Neural cell (in vitro differentiated cells): ENCODE data around the gene PKM. TPM values are rescaled to one million over a fixed set of nuclear protein-coding genes. Genes with fewer than 3 reads are reported as not detected.

Experiments used
- H2AFZ ChIP-seq: fragments of 200-600, 300-800 bp; sonication (generic), shearing (Covaris generic); 2 replicates; pipeline ENCODE4 v1.6.0; 2014; ENCODE audit warnings: low read depth, mild to moderate bottlenecking, antibody characterized with exemption, low read length, moderate library complexity
- H3F3A ChIP-seq: fragments of 200-600 bp; shearing (Covaris generic); 2 replicates; pipeline ENCODE4 v1.6.1; 2016; ENCODE audit warnings: mild to moderate bottlenecking, moderate library complexity, mixed read lengths, antibody characterized with exemption, low read length; ENCODE audit not compliant: insufficient read depth, poor library complexity, severe bottlenecking
- H3K27ac ChIP-seq: fragments of 200-600, 300-800 bp; sonication (generic), shearing (Covaris generic); 2 replicates; pipeline ENCODE4 v1.5.1; 2014; ENCODE audit warnings: mild to moderate bottlenecking, low read length, moderate library complexity
- H3K27me3 ChIP-seq: fragments of 300-800, 200-600 bp; sonication (generic), shearing (Covaris generic); 2 replicates; pipeline ENCODE4 v1.6.0; 2014; ENCODE audit warnings: mild to moderate bottlenecking, low read depth, low read length, moderate library complexity; ENCODE audit not compliant: insufficient read depth
- H3K36me3 ChIP-seq: fragments of 300-800, 200-600 bp; sonication (generic), shearing (Covaris generic); 2 replicates; pipeline ENCODE4 v1.5.1; 2014; ENCODE audit warnings: mild to moderate bottlenecking, antibody characterized with exemption, low read length, moderate library complexity; ENCODE audit not compliant: insufficient read depth
- H3K4me2 ChIP-seq: fragments of 300-800, 200-600 bp; sonication (generic), shearing (Covaris generic); 2 replicates; pipeline ENCODE4 v1.6.0; 2014; ENCODE audit warnings: mild to moderate bottlenecking, low read length
- H3K4me3 ChIP-seq: fragments of 300-800, 200-600 bp; sonication (generic), shearing (Covaris generic); 2 replicates; pipeline ENCODE4 v1.5.1; 2014; ENCODE audit warnings: mild to moderate bottlenecking, low read length, moderate library complexity
- H3K79me2 ChIP-seq: fragments of 200-600 bp; shearing (Covaris generic); replicated peaks from 2 replicates; pipeline ENCODE4 v1.6.0; 2014; ENCODE audit warnings: mild to moderate bottlenecking, low read length, moderate library complexity; ENCODE audit not compliant: insufficient read depth
- H3K9ac ChIP-seq: fragments of 300-800, 200-600 bp; sonication (generic), shearing (Covaris generic); 2 replicates; pipeline ENCODE4 v1.6.1; 2016; ENCODE audit warnings: mild to moderate bottlenecking, low read length, mixed read lengths
- H3K9me2 ChIP-seq: fragments of 200-600 bp; shearing (Covaris generic); 2 replicates; pipeline ENCODE4 v1.6.1; 2016; ENCODE audit warnings: mild to moderate bottlenecking, low read length, mixed read lengths; ENCODE audit not compliant: insufficient read depth
- H3K9me3 ChIP-seq: fragments of 200-600, 300-800 bp; sonication (generic), shearing (Covaris generic); 2 replicates; pipeline ENCODE4 v1.6.1; 2016; ENCODE audit warnings: mild to moderate bottlenecking, mixed run types, low read length, moderate library complexity, mixed read lengths
- H4K20me1 ChIP-seq: fragments of 200-600 bp; shearing (Covaris generic); 2 replicates; pipeline ENCODE4 v1.6.1; 2016; ENCODE audit warnings: mild to moderate bottlenecking, mixed run types; ENCODE audit not compliant: insufficient read depth
- EP300 ChIP-seq: fragments of 450-650 bp; conservative IDR thresholded peaks from 2 replicates; pipeline ENCODE4 v1.6.1; 2014; ENCODE audit warnings: antibody characterized with exemption, mild to moderate bottlenecking, moderate library complexity; ENCODE audit not compliant: poor library complexity, severe bottlenecking
- EZH2 ChIP-seq: fragments of 200-600, 300-800 bp; shearing (Covaris generic), sonication (generic); IDR thresholded peaks from 2 replicates; pipeline ENCODE4 v1.6.1; 2014; ENCODE audit warnings: antibody characterized with exemption, low read length, borderline replicate concordance, mild to moderate bottlenecking; ENCODE audit not compliant: insufficient read depth, poor library complexity, severe bottlenecking
- MXI1 ChIP-seq: fragments of 450-650 bp; conservative IDR thresholded peaks from 2 replicates; pipeline ENCODE4 v1.6.1; 2014; ENCODE audit warnings: antibody characterized with exemption, mild to moderate bottlenecking; ENCODE audit not compliant: poor library complexity, severe bottlenecking
- POLR2AphosphoS5 ChIP-seq: IDR thresholded peaks from 2 replicates; pipeline ENCODE4 v1.6.1; 2012
- RAD21 ChIP-seq: fragments of 450-650 bp; conservative IDR thresholded peaks from 2 replicates; pipeline ENCODE4 v1.6.1; 2014; ENCODE audit warnings: antibody characterized with exemption, mild to moderate bottlenecking, moderate library complexity
- SMC3 ChIP-seq: fragments of 450-650 bp; conservative IDR thresholded peaks from 2 replicates; pipeline ENCODE4 v1.6.1; 2014; ENCODE audit warnings: antibody characterized with exemption, mild to moderate bottlenecking, moderate library complexity; ENCODE audit not compliant: poor library complexity
- TAF1 ChIP-seq: IDR thresholded peaks from 2 replicates; pipeline ENCODE4 v1.6.1; 2012; ENCODE audit warnings: low read depth
- polyA plus RNA-seq: library from polyadenylated mRNA; depleted of rRNA; stranded (reverse); fragments of >200 nt; gene quantifications from 2 replicates; pipeline ENCODE4 v1.2.3, GENCODE V29; 2014
- TF ChIP-seq, protein P1 (sequence below): fragments of 450-650 bp; IDR thresholded peaks from 2 replicates; pipeline ENCODE4 v1.5.1; 2014; ENCODE audit warnings: antibody characterized with exemption, mild to moderate bottlenecking, moderate library complexity; ENCODE audit not compliant: poor library complexity, severe bottlenecking
- TF ChIP-seq, protein P2 (sequence below): IDR thresholded peaks from 2 replicates; pipeline ENCODE4 v1.6.1; 2012; ENCODE audit warnings: borderline replicate concordance

Gene PKM
- polyA plus RNA-seq, 1 donor from 2014 or later: 361 TPM

DNA sequence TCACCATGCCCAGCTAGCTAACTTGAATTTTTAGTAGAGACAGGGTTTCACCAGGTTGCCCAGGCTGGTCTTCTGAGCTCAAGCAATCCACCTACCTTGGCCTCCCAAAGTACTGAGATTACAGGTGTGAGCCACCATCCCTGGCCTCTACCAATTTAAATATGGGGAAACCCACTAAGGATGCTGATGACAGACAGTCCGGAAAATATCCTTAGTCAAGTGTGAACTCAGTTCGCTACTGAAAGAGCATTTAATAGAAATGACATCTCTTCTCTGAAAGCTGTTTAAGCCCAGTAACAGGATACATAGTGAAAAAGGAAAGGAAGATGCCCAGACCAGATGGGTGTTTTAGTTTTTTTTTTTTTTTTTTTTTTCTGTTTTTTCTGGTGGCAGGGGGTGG is 25.7 kb downstream of the PKM start:
- Histone ChIP-seq H3F3A (no peaks in the 10 kb centered on the region), H3K27ac (no peak overlapping the region), H3K9me3 (no peaks in the 10 kb centered on the region), H4K20me1 (no peaks in the 10 kb centered on the region), H2AFZ (no peak overlapping the region), H3K9ac (no peak overlapping the region), H3K4me2 (no peak overlapping the region), H3K9me2 (no peaks in the 10 kb centered on the region), H3K36me3 (peaks cover 13% of the 10 kb centered on the region), H3K4me3 (no peak overlapping the region), H3K27me3 (no peaks in the 10 kb centered on the region), H3K79me2 (no peaks in the 10 kb centered on the region)
- no peak for TF ChIP-seq SMC3
- no peak for TF ChIP-seq RAD21
- TF ChIP-seq, protein P1, sequence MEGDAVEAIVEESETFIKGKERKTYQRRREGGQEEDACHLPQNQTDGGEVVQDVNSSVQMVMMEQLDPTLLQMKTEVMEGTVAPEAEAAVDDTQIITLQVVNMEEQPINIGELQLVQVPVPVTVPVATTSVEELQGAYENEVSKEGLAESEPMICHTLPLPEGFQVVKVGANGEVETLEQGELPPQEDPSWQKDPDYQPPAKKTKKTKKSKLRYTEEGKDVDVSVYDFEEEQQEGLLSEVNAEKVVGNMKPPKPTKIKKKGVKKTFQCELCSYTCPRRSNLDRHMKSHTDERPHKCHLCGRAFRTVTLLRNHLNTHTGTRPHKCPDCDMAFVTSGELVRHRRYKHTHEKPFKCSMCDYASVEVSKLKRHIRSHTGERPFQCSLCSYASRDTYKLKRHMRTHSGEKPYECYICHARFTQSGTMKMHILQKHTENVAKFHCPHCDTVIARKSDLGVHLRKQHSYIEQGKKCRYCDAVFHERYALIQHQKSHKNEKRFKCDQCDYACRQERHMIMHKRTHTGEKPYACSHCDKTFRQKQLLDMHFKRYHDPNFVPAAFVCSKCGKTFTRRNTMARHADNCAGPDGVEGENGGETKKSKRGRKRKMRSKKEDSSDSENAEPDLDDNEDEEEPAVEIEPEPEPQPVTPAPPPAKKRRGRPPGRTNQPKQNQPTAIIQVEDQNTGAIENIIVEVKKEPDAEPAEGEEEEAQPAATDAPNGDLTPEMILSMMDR: no peak
- no peak for TF ChIP-seq TAF1
- TF ChIP-seq, protein P2, sequence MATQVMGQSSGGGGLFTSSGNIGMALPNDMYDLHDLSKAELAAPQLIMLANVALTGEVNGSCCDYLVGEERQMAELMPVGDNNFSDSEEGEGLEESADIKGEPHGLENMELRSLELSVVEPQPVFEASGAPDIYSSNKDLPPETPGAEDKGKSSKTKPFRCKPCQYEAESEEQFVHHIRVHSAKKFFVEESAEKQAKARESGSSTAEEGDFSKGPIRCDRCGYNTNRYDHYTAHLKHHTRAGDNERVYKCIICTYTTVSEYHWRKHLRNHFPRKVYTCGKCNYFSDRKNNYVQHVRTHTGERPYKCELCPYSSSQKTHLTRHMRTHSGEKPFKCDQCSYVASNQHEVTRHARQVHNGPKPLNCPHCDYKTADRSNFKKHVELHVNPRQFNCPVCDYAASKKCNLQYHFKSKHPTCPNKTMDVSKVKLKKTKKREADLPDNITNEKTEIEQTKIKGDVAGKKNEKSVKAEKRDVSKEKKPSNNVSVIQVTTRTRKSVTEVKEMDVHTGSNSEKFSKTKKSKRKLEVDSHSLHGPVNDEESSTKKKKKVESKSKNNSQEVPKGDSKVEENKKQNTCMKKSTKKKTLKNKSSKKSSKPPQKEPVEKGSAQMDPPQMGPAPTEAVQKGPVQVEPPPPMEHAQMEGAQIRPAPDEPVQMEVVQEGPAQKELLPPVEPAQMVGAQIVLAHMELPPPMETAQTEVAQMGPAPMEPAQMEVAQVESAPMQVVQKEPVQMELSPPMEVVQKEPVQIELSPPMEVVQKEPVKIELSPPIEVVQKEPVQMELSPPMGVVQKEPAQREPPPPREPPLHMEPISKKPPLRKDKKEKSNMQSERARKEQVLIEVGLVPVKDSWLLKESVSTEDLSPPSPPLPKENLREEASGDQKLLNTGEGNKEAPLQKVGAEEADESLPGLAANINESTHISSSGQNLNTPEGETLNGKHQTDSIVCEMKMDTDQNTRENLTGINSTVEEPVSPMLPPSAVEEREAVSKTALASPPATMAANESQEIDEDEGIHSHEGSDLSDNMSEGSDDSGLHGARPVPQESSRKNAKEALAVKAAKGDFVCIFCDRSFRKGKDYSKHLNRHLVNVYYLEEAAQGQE: no peak
- no peak for TF ChIP-seq MXI1
- TF ChIP-seq EZH2: no peak
- TF ChIP-seq EP300: no peak
- no peak for TF ChIP-seq POLR2AphosphoS5

DNA sequence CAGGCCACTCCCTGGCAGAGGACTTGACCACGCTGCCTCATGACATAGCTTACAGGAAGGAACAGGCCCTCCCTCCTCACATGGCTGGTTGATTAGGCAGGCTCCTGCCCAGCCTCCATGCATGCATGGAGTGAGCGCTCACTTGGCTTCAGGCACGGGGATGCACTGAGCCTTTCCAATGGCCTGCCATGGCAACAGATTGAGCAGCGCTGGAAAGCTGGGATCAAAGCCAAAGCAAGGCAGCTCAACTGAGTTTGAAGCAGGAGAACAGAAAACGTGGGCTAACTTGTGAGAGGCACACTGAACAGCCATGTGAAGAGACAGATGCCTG is 27.5 kb downstream of the PKM start:
- no peak overlapping the region for H3K4me3 ChIP-seq
- H4K20me1 ChIP-seq: no peaks in the 10 kb centered on the region
- no peaks in the 10 kb centered on the region for H3K79me2 ChIP-seq
- no peak overlapping the region for H3K4me2 ChIP-seq
- H3F3A ChIP-seq: no peaks in the 10 kb centered on the region
- H3K27ac ChIP-seq: no peak overlapping the region
- peaks cover 13% of the 10 kb centered on the region for H3K36me3 ChIP-seq
- H3K9ac ChIP-seq: no peak overlapping the region
- no peak overlapping the region for H2AFZ ChIP-seq
- H3K9me2 ChIP-seq: no peaks in the 10 kb centered on the region
- H3K27me3 ChIP-seq: peaks cover 3% of the 10 kb centered on the region
- no peaks in the 10 kb centered on the region for H3K9me3 ChIP-seq
- no peak for TF ChIP-seq EZH2
- no peak for TF ChIP-seq POLR2AphosphoS5
- no peak for TF ChIP-seq RAD21
- TF ChIP-seq, protein P2: no peak
- TF ChIP-seq EP300: no peak
- no peak for TF ChIP-seq TAF1
- TF ChIP-seq MXI1: no peak
- no peak for TF ChIP-seq SMC3
- TF ChIP-seq, protein P1: no peak
